ENCODE data around the gene PELI3.

PELI3 gene

DNA sequence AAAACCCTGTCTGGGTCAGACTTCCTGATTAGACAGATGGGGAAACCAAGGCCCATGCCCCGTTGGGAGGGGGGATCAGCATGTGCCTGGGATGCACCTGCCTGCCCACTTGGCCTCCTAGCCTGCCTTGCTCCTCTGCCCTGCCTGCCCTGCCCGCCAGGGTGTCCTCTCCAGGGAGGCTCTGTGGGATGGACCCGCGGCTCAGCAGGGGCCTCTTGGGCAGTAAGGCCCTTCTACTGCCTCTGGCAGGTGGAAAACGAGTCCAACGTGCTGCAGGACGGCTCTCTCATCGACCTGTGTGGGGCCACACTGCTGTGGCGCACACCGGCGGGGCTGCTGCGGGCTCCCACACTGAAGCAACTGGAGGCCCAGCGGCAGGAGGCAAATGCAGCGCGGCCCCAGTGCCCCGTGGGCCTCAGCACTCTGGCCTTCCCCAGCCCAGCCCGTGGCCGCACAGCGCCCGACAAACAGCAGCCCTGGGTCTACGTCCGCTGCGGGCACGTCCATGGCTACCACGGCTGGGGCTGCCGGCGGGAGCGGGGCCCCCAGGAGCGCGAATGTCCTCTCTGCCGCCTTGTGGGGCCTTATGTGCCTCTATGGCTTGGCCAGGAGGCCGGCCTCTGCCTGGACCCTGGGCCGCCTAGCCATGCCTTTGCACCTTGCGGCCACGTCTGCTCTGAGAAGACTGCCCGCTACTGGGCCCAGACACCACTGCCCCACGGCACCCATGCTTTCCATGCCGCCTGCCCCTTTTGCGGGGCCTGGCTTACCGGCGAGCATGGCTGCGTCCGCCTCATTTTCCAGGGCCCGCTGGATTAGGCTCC lies 8.9 kb downstream of the PELI3 start:
- DNase-seq (ENCODE audit: low spot score): no peak

DNA sequence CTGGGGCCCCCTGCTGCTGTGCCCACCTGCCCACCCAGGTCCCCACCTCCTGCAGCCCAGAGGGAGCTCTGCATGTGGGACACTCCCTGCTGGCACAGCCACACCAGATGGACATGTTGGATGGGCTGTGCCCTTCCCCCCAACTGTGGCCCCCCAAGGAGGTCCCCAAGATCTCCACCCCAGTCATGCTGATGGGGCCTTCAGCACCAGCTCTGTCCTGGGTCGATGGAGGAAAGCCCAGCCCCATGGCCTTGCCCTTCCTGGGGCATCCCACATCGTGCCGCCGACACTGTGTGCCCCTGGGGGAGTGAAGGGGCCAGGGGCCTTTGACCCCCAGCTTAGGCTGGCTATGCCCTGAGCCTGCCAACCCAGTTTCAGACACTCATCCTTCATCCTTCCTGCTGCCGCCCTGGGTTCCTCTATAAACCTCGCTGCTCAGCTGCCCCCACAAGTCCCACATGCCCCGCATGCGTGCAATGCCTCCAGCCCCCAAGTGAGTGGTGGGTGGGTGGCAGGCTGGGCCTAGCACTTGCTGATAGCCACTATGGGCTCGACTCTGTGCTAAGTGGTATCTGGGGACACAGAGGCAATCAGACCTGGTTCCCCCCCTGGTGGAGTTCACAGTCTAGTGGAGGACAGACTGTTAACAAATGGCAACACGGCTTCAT lies 9.6 kb downstream of the PELI3 start:
- no peak for DNase-seq (ENCODE audit: low spot score)

- no peak for DNase-seq (ENCODE audit: low spot score)
Measured at GRCh38 chr11:66476841-66477251, 10.1 kb downstream of the PELI3 start.

DNA sequence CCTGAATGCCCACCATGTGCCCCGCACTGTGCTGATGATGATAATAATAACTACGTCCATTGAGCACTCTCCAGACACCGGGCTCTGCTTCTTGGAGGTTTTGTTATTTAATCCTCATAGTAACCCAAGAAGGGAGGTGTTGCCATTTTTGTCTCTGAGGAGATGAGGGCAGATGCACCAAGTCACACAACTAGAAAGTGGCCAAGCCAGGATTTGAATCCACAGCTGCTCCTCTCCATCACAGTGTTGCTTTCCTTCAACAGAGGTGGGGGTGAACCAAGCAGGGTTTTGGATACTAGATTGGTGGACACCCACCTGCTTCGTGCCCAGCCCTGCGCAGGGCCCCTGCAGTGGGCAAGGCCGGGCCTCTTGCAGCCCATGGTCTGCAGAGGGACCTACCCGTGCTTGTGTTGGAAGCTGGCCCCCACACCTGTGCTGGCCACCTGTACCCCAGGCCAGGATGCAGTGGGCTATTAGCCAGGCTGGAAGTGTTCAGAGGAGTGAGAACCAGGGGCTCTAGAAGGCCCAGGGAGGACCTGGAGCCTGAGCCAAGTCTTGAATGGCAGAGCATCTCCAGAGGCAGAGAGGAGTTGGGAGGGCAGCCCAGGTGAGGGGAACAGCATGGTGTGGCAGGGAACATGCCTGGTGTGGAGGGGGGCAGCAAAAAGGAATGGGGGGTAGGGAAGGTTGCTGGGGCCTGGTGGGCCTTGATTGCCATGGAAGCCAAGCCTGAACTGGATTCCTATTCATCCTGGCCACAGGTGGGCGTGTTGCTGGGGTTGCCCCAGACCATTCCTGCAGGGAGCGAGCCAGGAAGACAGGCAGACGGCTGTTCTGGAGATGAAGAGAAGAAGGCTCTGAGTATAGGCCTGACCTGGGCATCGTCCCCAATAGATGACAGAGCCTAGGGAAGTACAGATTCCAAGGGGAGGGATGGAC lies 10.8 kb downstream of the PELI3 start:
- DNase-seq (ENCODE audit: low spot score): no peak

DNA sequence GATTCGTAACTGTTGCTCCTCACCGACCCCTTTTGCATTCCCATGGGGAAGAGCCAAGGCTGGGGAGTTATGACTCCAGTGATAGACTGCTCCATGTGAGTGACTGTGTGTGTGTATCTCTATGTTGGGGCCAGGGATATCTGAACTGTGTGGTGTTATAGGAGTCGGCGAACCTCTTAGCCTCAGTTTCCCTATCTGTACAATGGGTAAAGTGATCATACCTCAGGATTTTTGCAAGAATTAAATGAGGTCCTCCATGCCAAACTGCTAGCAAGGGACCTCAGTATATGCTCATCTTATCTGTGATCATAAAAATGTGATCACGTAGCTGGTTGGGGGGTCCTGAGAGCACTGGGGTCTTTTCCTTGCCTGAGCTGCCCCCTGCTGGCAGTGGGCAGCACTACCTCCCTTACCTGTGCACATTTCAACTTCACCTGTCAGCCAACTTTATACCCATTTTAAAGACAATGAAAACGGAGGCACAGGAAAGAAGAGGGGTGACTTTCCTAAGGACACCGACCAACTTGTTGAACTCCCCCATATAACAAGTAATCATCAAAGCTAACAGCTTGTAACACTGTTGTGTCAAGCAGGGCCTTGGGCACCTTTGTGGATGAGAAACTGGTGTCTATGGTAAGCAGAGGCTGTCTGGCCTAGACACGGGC lies 12.2 kb downstream of the PELI3 start:
- no peak for DNase-seq (ENCODE audit: low spot score)

- DNase-seq (ENCODE audit: low spot score): peak; percentile 16
Measured at GRCh38 chr11:66479394-66480116, 12.8 kb downstream of the PELI3 start.

GRCh38 chr11:66480117-66480938 lies 13.6 kb downstream of the PELI3 start, which contains the start of gene DPP3:
TSS of gene DPP3 (plus strand) at chr11:66480434. CDS start at chr11:66482201, 1,767 bp downstream.
- peak; percentile 96 for DNase-seq (ENCODE audit: low spot score)

DNA sequence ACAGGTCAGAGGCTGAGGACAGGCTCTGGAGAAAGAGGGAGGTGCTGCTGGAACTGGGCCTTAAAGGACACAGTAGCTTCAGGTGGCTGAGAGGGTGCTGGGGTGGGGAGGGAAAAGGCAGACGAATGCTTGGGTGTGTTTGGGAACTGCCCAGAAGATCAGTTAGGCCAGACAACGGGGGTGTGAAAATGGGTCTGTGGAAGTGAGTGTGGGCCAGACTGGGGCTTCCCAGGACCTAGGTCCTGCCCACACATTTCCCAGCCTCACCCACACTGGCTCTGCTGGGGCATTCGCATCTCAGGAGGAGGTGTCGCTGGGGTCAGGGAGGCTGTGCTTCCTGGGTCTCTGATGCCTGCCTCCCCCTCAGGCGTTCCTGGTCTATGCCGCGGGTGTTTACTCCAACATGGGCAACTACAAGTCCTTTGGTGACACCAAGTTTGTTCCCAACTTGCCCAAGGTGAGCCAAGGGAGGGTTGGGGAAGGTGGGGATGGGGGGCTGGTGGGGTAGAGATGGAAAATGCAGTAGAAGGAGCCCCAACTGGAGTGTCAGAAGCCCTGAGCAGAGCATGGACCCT lies 18.2 kb downstream of the PELI3 start:
- no peak for DNase-seq (ENCODE audit: low spot score)

DNA sequence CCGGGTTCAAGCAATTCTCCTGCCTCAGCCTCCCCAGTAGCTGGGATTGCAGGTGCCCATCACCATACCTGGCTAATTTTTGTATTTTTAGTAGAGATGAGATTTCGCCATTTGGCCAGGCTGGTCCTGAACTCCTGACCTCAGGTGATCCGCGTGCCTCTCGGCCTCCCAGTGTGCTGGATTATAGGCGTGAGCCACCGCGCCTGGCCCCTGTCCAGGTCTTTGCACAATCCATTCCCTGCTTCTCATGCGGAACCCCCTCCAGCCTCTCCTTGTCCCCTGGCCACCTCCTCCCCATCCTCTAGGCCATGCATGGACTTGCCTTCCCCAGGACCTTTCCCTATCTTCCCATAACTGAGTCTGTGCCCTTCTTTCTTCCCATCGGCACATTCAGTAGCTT lies 22.3 kb downstream of the PELI3 start:
- DNase-seq (ENCODE audit: low spot score): no peak

GRCh38 chr11:66489636-66490035 lies 22.9 kb downstream of the PELI3 start:
- DNase-seq (ENCODE audit: low spot score): no peak

- DNase-seq (ENCODE audit: low spot score): no peak
Measured at GRCh38 chr11:66491315-66491935, 24.7 kb downstream of the PELI3 start.

- DNase-seq (ENCODE audit: low spot score): no peak
Measured at GRCh38 chr11:66492161-66492865, 25.6 kb downstream of the PELI3 start.

DNA sequence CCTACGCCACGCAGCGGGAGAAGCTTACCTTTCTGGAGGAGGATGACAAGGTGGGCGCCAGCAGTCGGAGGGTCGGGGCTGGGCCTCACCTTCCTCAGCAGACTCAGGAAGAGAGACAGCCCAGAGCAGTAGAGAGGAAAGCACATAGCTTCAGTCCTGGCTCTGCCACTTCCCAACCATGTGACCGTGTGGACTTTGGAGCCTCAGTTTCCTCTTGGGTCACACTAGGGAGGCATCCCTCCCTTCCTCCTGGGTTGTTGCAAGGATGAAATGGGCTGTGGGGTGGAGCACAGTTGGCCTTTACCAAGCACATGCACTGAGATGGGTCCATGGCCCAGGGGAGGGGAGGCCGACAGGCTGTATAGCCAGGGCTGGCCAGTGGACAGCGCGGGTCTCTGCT lies 26.4 kb downstream of the PELI3 start:
- DNase-seq (ENCODE audit: low spot score): no peak

DNA sequence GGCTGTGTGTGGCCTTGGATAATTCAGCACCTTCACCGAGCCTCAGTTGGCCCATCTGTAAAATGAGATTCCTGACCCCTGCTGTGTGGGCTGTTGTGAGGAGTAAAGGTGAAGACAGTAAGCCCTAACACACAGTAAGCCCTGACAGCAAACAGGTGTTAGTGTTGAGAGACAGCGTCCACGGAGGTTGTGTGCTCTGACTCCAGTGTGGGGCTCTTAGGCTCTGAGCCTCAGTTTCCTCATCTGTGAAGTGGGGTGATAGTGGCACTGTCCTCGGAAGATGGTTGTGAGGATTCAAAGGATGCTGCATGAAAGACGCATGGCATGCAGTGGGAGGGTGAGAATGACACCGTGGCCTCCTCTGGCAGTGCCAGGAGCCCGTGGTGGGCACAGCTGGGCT lies 27.8 kb downstream of the PELI3 start:
- DNase-seq (ENCODE audit: low spot score): no peak

- DNase-seq (ENCODE audit: low spot score): no peak
Measured at GRCh38 chr11:66494935-66495334, 28.2 kb downstream of the PELI3 start.

DNA sequence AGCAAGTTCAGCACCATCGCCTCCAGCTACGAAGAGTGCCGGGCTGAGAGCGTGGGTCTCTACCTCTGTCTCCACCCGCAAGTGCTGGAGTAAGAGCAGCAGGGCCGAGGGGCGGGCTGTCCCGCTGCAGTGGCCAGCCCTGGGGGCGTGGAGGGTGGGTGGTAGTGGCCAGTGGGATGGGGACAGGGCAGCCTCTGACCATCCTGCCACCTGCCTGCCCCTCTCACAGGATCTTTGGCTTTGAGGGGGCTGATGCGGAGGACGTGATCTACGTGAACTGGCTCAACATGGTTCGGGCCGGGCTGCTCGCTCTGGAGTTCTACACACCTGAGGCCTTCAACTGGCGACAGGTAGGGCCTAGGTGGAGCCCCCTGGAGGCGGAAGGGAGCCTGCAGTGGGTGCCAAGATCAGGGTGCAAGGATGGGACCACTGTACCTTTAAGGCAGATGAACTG lies 28.7 kb downstream of the PELI3 start:
- no peak for DNase-seq (ENCODE audit: low spot score)

DNA sequence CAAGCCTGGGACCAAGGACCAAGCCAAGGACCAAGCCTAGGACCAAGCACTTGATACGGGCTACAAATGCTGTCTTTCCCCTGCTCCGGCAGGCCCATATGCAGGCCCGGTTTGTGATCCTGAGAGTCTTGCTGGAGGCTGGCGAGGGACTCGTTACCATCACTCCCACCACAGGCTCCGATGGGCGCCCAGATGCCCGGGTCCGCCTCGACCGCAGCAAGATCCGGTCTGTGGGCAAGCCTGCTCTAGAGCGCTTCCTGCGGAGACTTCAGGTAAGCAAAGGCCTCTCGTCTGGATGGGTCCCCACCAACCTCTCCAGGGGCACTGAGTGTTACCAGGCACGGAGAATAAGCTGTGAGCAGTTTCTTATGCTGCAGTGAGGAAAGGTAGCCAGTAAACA lies 30.5 kb downstream of the PELI3 start:
- DNase-seq (ENCODE audit: low spot score): no peak

DNA sequence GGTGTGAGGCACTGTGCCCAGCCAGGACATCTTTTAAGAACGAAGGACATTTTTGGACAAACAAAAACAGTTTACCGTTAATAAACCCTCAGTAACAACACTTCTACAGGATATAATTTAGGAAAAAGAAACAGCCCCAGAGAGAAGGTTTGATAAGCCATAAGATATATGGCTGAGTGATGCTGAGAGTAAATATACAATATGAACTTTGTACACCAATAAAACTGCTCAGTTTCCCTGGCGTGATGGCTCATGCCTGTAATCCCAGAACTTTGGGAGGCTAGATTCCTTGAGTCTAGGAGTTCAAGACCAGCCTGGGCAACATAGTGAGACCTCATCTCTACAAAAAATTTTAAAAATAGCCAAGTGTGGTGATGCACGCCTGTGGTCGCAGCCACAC lies 31.8 kb downstream of the PELI3 start:
- DNase-seq (ENCODE audit: low spot score): no peak

Data from globus pallidus (tissue), 1 donor.